Loucy (cell line): ENCODE data around the gene SHISAL1.

Source experiments
- CTCF ChIP-seq: fragments of 200-600 bp; sonication (generic); conservative IDR thresholded peaks from 2 replicates; pipeline ENCODE4 v1.5.1; 2014; ENCODE audit warnings: mild to moderate bottlenecking, antibody characterized with exemption, low read length
- EZH2phosphoT487 ChIP-seq: fragments of 200-600 bp; IDR thresholded peaks from 2 replicates; pipeline ENCODE4 v1.6.1; 2018; ENCODE audit warnings: antibody characterized with exemption, mild to moderate bottlenecking, moderate library complexity, borderline replicate concordance

- no peak for TF ChIP-seq CTCF
- no peak for TF ChIP-seq EZH2phosphoT487
Measured at GRCh38 chr22:44207173-44207980, 105.4 kb downstream of the SHISAL1 start.
